Measurements from ENCODE around the gene BRME1. TPM values are rescaled to one million over a fixed set of nuclear protein-coding genes. Genes with fewer than 3 reads are reported as not detected.
A peak's percentile ranks its signal among the peaks of the same experiment; 100 is the strongest.

BRME1 gene
- total RNA-seq, 1 donor from 2014 or later: 18.6 TPM

DNA sequence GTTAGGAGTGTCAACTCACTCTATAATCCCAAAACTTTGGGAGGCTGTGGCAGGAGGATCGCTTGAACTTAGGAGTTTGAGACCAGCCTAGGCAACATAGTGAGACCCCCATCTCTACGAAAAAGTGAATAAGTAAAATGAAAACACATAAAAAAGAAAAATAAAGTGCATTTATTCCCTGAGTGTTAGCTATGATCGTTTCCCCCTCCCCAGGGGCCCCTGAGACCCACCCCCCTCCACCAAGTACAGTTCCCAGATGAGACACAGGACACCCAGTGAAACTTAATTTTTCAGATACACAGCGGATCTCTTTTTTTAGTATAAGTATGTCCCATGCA lies 57.6 kb downstream of the BRME1 start:
- DNase-seq: no peak
- Mint-ChIP-seq H3K9me3 (no peaks in the 10 kb centered on the region), H3K4me1 (peaks cover 43% of the 10 kb centered on the region), H3K4me3 (peak overlapping the region; percentile 87), H3K36me3 (ENCODE audit: low read depth) (peaks cover 2% of the 10 kb centered on the region), H3K27me3 (no peaks in the 10 kb centered on the region), H3K27ac (peak overlapping the region; percentile 79)
- intact Hi-C loops (cut with micrococcal nuclease): loop anchor here (10.0 kb wide), 1 partner anchor 676 kb away; the partner anchor contains the start of gene TECR

DNA sequence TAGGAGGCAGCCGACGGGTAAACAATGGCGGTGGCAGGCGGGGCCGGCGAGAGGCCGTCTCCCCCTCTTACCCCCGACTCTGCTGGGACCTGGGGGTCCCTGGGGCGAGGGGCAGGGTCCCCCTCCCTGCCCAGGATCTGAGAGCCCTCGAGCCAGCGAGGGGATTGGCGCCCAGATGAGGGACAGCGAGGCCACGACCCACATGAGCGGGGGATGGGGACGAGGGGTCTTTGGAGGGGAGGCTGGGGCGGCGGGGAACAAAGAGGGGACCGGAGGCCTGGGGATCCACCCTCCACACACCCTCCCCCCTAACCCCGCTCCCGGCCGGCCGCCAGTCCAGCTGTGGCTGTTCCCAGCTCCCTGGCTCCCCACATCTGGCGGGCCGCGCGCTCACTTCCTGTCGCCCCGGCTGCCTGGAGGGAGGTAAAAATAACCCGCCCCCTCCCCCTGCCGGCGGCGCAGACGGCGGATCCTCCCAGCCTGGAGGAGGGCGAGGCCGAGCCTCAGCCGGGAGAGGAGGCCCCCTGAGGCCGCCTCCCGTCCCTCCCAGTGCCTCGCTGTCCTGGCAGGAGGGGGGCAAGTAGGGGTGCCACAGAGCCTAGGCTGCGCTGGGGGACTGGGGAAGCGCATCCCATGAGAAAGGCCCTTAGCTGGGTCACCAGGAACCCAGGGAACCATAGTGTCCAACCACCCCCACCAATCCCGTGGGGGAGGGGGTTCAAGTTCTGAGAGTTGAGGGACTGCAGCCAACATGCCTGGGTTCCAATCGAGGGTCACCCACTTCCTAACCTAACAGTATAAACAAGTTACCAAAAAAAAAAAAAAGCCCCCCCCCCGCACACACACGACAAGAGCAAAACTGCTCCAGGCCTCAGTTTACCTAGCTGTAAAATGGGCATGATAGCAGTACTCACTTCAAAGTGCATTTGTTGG lies 58.2 kb downstream of the BRME1 start:
- no peaks in the 10 kb centered on the region for H3K27me3 Mint-ChIP-seq
- peak overlapping the region; percentile 99 for H3K27ac Mint-ChIP-seq
- peak; percentile 94 for DNase-seq
- H3K4me3 Mint-ChIP-seq: peak overlapping the region; percentile 87
- intact Hi-C loops (cut with micrococcal nuclease): loop anchor here (1.0 to 10.0 kb wide), 4 partner anchors 8 to 677 kb away; partner anchors contain the start of gene TECR
- H3K4me1 Mint-ChIP-seq: peaks cover 46% of the 10 kb centered on the region
- H3K36me3 Mint-ChIP-seq (ENCODE audit: low read depth): peaks cover 2% of the 10 kb centered on the region
- H3K9me3 Mint-ChIP-seq: no peaks in the 10 kb centered on the region

DNA sequence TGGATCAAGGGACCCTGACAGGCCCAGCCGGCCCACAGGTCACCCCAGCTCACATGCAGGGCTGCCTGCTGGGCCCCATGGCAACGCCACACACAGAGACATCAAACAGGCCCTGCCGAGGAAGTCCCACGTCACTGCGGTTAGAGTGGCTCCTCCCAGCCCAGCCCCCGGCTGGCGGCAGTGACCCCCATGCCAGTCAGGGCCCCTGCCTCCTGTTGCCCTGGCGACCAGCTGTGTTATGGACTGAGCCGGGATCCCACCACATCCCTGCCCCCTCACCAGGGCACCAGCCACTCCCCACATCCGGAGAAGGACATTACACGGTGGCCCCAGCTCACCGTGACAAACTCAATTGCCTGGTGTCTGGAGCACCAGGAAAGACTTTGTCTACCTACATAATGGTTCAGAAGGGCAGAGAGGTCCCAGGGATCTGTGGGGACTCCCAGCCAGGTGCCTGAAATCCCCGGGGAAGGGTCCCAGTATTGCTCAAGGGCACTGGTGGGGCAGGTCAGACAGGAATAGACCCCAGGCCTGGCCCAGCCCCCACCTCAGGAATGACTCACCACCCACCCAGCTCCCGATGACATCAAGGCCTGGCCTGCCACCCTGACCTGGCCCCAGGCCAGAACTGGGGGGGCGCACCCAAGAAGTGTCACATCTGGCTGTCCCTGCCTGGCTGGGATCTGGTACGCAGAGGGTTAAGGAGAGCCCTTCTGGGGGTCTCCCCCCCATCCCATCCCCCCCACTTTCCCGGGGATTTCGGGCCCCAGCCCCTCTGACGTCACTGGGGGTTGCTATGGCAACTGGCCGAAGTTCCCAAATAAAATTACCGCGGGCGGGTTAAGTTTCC lies 59.1 kb downstream of the BRME1 start:
- peaks cover 46% of the 10 kb centered on the region for H3K4me1 Mint-ChIP-seq
- intact Hi-C loops (cut with micrococcal nuclease): loop anchor here (1.0 to 10.0 kb wide), 4 partner anchors 7 to 678 kb away; partner anchors contain the start of gene TECR
- no peaks in the 10 kb centered on the region for H3K27me3 Mint-ChIP-seq
- peak; percentile 99 for DNase-seq
- peak overlapping the region; percentile 99 for H3K27ac Mint-ChIP-seq
- H3K9me3 Mint-ChIP-seq: no peaks in the 10 kb centered on the region
- H3K36me3 Mint-ChIP-seq (ENCODE audit: low read depth): peaks cover 6% of the 10 kb centered on the region
- peak overlapping the region; percentile 87 for H3K4me3 Mint-ChIP-seq

DNA sequence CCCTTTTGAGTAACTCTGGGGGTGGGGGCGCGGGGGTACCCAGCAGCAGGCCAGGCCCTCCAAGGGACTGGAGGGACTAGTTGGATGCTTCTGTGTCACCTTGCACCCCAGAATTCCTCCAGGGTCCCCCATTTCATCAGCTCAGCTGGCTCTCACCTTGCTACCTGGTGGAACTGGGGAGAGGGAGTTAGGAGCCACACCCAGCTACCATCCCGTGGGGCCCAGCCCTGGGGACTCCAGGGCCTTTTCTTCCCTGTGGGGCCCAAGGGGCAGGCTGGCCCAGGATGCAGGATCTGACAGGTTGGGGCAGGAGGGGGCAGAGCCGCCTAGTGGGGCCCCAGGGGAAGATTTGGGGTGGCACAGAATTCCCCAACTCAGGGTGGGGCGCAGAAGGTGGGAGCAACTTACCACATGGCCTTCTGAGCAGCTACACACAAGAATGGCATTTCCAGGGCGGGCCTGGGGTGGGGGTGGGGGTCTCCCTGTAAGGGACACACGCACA lies 61.7 kb downstream of the BRME1 start:
- peaks cover 25% of the 10 kb centered on the region for H3K36me3 Mint-ChIP-seq (ENCODE audit: low read depth)
- peak overlapping the region; percentile 97 for H3K27ac Mint-ChIP-seq
- no peaks in the 10 kb centered on the region for H3K27me3 Mint-ChIP-seq
- DNase-seq: peak; percentile 71
- H3K4me1 Mint-ChIP-seq: peaks cover 42% of the 10 kb centered on the region
- intact Hi-C loops (cut with micrococcal nuclease): loop anchor here (10.0 kb wide), 1 partner anchor 681 kb away; the partner anchor contains the start of gene TECR
- H3K9me3 Mint-ChIP-seq: no peaks in the 10 kb centered on the region
- H3K4me3 Mint-ChIP-seq: peak overlapping the region; percentile 92

DNA sequence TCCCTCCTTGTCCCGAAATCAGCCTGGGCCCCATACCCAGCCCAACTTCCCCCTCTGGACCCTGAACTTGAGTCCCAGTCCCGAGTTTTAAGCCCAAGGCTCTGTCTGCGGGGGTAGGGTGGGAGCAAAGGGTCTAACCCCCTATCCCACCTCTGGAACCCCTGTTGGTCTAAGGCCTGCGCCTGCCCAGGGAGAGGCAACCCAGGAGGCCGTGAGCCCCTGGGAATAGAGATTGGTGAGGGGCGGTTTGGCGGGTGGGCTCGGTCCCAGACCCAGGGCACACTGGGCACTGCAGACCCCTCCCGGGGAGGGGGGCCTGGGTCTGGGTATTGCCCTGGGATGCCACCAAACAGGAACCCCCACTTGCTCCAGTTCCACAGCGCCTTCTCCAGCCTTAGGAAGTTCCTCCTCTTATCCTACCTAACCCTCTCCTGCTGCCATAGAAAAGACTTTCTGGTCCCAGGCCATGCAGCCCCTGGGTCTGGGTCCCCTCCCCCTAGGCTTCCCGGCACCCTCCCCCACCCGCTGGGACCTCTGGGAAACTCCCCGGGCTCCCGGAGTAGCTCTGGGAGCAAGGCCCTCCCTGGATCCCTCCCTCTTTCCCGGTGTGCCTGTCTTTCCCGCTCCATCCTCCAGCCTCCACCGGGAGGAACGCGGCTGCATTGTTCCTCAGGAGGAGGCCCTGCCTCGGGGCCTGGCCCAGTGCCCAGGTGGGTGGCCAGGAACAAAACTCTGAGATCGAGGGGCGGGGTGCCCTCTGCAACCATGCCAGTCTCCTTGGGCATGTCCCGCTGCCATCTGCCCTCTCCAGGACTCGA lies 62.6 kb downstream of the BRME1 start:
- H3K36me3 Mint-ChIP-seq (ENCODE audit: low read depth): peaks cover 31% of the 10 kb centered on the region
- peak overlapping the region; percentile 92 for H3K4me3 Mint-ChIP-seq
- H3K27ac Mint-ChIP-seq: peak overlapping the region; percentile 97
- intact Hi-C loops (cut with micrococcal nuclease): loop anchor here (10.0 kb wide), 1 partner anchor 681 kb away; the partner anchor contains the start of gene TECR
- H3K27me3 Mint-ChIP-seq: no peaks in the 10 kb centered on the region
- DNase-seq: no peak
- peaks cover 44% of the 10 kb centered on the region for H3K4me1 Mint-ChIP-seq
- H3K9me3 Mint-ChIP-seq: no peaks in the 10 kb centered on the region

DNA sequence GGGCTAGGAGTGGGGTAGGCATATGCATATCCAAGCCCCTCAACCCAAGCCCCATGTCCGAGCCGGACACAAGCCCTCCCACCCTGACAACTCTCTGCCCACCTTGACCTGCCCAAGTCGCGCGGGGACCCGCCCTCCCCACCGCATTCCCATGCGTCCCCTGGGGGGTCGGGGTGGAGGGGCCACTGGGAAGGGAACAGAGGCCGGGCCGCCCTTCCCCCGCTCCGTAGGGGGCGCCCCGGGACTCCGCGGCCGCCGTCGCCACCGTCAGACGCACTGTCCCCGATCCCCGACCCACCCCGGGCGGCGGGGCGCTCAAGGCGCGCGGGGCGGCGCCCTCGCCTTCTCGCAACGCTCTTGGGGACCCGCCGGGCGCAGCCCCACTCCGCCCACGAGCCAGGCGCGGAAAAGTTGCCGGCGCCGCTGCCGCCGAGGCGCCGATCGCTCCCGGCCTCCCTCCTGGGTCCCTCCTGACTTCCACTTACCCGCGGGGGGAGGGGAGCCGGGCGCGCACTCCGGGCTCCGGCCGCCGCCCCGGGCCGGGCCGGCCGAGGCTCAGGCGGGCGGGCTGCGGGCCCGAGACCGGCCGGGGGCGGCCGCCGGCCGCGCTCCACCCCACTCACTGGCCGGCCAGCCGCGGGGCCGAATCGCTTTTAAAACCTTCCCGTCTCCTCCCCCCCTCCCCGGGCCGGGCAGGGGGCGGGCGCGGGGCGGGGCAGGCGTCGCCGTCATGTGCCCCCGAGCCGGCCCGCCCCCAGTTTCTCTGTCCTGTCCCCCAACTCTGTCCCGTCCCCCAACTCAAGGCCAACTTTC lies 63.4 kb downstream of the BRME1 start:
- Mint-ChIP-seq H3K9me3 (no peaks in the 10 kb centered on the region), H3K27me3 (no peaks in the 10 kb centered on the region), H3K27ac (peak overlapping the region; percentile 97), H3K36me3 (ENCODE audit: low read depth) (peaks cover 34% of the 10 kb centered on the region), H3K4me3 (peak overlapping the region; percentile 94), H3K4me1 (peaks cover 47% of the 10 kb centered on the region)
- intact Hi-C loops (cut with micrococcal nuclease): loop anchor here (10.0 kb wide), 1 partner anchor 682 kb away; the partner anchor contains the start of gene TECR
- DNase-seq: peak; percentile 94

DNA sequence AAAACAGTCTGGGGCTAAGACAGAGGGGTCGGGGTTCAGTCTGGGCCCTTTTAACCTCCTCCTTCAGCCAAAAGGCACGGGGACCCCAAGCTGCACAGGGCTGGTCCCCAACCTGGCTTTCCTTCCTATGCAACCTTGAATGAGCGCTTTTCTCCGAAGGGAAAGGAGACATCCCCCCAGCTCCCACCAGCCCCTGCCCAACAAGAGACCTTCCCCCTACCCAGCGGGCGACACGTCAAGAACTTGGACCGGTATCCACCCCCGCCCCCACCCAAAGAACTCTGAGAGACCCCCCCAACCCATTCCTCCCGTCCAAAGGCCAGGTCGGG lies 64.0 kb downstream of the BRME1 start:
- H3K36me3 Mint-ChIP-seq (ENCODE audit: low read depth): peaks cover 37% of the 10 kb centered on the region
- DNase-seq: peak; percentile 80
- peak overlapping the region; percentile 89 for H3K27ac Mint-ChIP-seq
- peaks cover 50% of the 10 kb centered on the region for H3K4me1 Mint-ChIP-seq
- intact Hi-C loops (cut with micrococcal nuclease): loop anchor here (10.0 kb wide), 1 partner anchor 683 kb away; the partner anchor contains the start of gene TECR
- H3K9me3 Mint-ChIP-seq: no peaks in the 10 kb centered on the region
- H3K27me3 Mint-ChIP-seq: no peaks in the 10 kb centered on the region
- peak overlapping the region; percentile 94 for H3K4me3 Mint-ChIP-seq

DNA sequence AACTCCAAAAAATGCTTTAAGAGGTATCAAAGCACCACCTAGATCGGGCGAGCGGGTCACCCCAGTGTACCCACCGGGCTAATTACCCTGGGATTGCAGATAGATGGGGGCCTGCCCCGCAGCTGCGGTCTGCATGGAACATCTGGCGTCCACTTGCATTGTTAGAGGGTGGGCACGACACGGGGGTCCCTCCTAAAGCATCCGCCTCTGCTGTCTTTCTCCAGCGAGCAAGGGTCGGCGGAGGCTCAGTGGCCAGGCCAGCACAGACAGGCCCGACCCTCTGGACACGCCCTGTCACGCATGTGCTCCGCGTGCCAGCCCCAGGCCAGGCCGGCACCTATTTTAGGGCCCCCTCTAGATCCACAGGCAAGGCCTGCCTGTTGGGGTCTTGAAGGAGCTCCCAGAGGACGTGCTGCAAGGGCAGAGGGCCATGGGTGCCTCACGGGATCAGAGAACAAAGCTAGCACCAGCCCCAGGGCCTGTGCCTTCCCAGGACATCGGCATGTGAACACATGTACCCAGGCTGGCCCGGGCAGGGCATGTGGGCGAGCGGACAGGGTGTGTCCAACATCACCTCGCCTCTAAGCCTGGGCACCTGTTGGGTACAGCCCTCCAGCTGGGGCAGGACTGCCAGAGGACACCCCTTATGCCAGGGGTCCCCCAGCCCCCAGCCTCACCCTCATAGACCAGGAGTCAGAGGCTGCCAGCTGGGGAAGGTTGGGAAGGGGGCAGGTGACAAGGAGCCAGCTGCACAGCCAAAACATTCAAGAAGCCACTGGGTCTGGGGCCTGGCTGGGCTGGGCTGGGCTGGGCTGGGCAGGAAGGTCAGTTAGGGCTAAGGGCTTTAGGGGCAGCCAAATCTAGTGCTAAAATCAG lies 64.6 kb downstream of the BRME1 start:
- intact Hi-C loops (cut with micrococcal nuclease): loop anchor here (10.0 kb wide), 1 partner anchor 683 kb away; the partner anchor contains the start of gene TECR
- Mint-ChIP-seq H3K36me3 (ENCODE audit: low read depth) (peaks cover 37% of the 10 kb centered on the region), H3K4me3 (peak overlapping the region; percentile 94), H3K4me1 (peaks cover 48% of the 10 kb centered on the region), H3K9me3 (no peaks in the 10 kb centered on the region), H3K27me3 (no peaks in the 10 kb centered on the region), H3K27ac (peak overlapping the region; percentile 89)
- DNase-seq: peak; percentile 83

DNA sequence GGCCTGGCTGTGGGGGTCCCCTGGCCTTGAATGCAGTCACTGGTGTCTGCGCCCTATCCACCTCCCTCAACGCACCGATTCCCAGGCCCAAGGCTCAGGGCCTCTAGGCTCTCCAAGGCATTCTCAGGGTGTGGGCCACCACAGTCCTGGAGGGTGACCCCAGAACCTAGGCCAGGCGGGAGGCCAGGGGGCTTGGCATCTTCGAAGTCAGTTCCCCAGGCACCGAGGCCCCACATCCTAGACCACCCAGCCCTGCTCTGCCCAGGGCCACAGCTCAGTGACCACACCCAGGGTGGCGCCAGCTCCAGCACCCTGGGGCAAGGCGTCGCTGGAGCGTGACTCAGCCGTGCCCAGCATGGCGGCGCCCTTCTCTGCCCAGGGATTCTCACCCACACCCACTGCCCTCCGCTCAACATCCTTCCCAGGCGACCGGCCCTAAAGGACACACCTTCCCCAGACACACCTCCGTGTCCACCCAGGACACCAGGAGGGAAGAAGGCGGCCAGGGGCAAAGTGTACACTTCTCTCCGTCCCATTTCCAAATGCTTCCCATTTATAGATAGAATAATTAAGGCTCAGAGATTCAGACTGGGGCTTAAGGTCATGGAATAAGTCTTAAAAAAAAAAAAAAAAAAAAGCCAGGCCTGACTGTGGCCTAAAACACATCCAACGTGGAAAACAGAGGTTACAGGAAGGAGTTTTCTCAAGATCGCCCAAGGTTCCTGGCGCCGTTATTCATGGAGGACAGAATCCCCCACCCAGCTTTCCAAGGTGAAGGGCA lies 65.4 kb downstream of the BRME1 start:
- intact Hi-C loops (cut with micrococcal nuclease): loop anchor here (10.0 kb wide), 1 partner anchor 684 kb away; the partner anchor contains the start of gene TECR
- no peaks in the 10 kb centered on the region for H3K27me3 Mint-ChIP-seq
- peak overlapping the region; percentile 89 for H3K27ac Mint-ChIP-seq
- peak overlapping the region; percentile 94 for H3K4me3 Mint-ChIP-seq
- H3K9me3 Mint-ChIP-seq: no peaks in the 10 kb centered on the region
- H3K36me3 Mint-ChIP-seq (ENCODE audit: low read depth): peaks cover 41% of the 10 kb centered on the region
- peaks cover 43% of the 10 kb centered on the region for H3K4me1 Mint-ChIP-seq
- peak; percentile 80 for DNase-seq

DNA sequence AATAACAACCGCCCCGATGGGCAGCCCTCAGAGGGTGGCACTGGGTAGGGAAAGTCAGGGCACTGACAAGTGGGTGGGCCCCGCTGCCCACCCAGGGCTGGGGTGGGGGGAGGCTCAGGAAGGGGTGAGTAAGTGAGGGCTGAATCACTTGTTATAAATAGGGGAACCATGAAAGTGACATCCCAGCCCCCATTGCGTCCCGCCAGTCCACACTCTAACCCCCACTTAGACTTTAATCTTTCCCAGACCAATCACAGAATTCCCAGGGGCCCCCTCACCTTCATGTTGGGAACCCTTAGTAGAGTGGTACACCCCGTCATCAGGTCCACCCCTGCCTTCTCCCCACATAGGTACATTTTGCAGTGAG lies 66.0 kb downstream of the BRME1 start:
- intact Hi-C loops (cut with micrococcal nuclease): loop anchor here (1.0 to 10.0 kb wide), 5 partner anchors 7 to 688 kb away; partner anchors contain the start of genes IER2, STX10, TECR and ZSWIM4
- no peaks in the 10 kb centered on the region for H3K9me3 Mint-ChIP-seq
- no peaks in the 10 kb centered on the region for H3K27me3 Mint-ChIP-seq
- H3K36me3 Mint-ChIP-seq (ENCODE audit: low read depth): peaks cover 45% of the 10 kb centered on the region
- peaks cover 40% of the 10 kb centered on the region for H3K4me1 Mint-ChIP-seq
- no peak for DNase-seq
- peak overlapping the region; percentile 94 for H3K4me3 Mint-ChIP-seq
- H3K27ac Mint-ChIP-seq: peak overlapping the region; percentile 89
